Activated CD8-positive, alpha-beta memory T cell treated with anti-CD3 and anti-CD28 coated beads for 1 hour (primary cell): ENCODE data around the gene AGER.

ENCODE experiments used
- DNase-seq, 2 donors: peaks; one replicate each; pipeline ENCODE4 v3.0.0-alpha.2; 2020; ENCODE audit warnings: low read depth in 1 of 2; ENCODE audit errors: extremely low read depth in 1 of 2

The AGER gene

GRCh38 chr6:32173051-32173727 lies 10.9 kb downstream of the AGER start:
- DNase-seq, result no peak

- DNase-seq, result no peak
Observed at GRCh38 chr6:32171234-32171633, 12.8 kb downstream of the AGER start.

GRCh38 chr6:32170294-32170693 lies 13.8 kb downstream of the AGER start:
- no peak for DNase-seq

GRCh38 chr6:32168807-32169591 lies 15.1 kb downstream of the AGER start:
- DNase-seq, result no peak

GRCh38 chr6:32168350-32168749 lies 15.7 kb downstream of the AGER start:
- no peak for DNase-seq

GRCh38 chr6:32167761-32168262 lies 16.2 kb downstream of the AGER start:
- no peak for DNase-seq

GRCh38 chr6:32167154-32167760 lies 16.8 kb downstream of the AGER start:
- DNase-seq, result no peak

GRCh38 chr6:32166411-32167061 lies 17.5 kb downstream of the AGER start:
- no peak for DNase-seq

GRCh38 chr6:32164295-32164694 lies 19.8 kb downstream of the AGER start, which contains the start of gene EGFL8:
TSS of gene EGFL8 (plus strand) at chr6:32164595. CDS start at chr6:32166166, 1,571 bp downstream.
- no peak for DNase-seq

GRCh38 chr6:32163559-32164258 lies 20.3 kb downstream of the AGER start:
- DNase-seq, result no peak

- DNase-seq, result no peak
Observed at GRCh38 chr6:32158052-32158451, 26.0 kb downstream of the AGER start.

- DNase-seq, result no peak
Observed at GRCh38 chr6:32156891-32157290, 27.2 kb downstream of the AGER start.

- peak in 1 of 2 donors; percentile 41 for DNase-seq
Observed at GRCh38 chr6:32154514-32155161, 29.4 kb downstream of the AGER start.

- DNase-seq, result peak; percentile 62 to 66
Observed at GRCh38 chr6:32153564-32154513, 30.2 kb downstream of the AGER start, which contains the start of gene PPT2. TSS of gene PPT2 (plus strand) at chr6:32154141. CDS start at chr6:32154595, 454 bp downstream.

GRCh38 chr6:32152769-32153563 lies 31.1 kb downstream of the AGER start:
- DNase-seq, result no peak

- DNase-seq, result no peak
Observed at GRCh38 chr6:32151863-32152768, 31.9 kb downstream of the AGER start, which contains the start of gene PRRT1. TSS of gene PRRT1 (minus strand) at chr6:32151939. CDS start at chr6:32151827, 112 bp downstream.
